ENCODE data around the gene AJM1.

DNA sequence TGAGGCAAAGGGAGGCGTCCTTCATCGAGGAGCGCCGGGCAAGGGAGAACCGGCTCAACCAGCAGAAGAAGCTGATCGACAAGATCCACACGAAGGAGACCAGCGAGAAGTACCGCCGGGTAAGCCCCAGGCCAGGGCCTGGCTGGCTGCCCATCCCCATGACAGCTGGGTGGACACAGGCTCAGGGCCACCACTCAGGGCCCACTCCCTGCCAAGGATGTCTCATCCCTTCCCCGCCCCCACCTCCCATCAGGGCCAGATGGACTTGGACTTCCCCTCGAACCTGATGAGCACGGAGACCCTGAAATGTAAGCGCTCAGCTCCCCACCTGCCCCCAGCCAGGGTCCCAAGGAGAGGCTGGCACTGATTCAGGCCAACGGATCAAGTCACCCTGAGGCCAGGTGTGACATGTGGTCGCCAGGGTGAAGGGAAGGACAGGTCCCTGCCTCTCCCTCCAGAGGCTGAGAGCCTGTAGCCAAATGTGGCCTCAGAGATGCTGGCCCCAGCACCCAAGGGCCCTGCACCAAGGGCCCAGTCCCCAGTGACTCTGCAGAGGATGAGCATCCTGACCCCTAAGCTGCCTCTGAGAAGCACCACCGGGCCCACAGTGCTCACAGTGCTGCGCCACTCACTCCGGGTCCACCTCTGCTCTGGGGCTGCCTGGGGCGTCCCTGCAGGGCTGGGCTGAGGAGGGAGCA, 37.6 kb upstream of the AJM1 start:
- TF ChIP-seq POLR2AphosphoS5 (IDR thresholded peaks at IDR 0.05; ENCODE audit: low read depth, low read length) = no peak
- no peak for TF ChIP-seq POLR2A (IDR thresholded peaks at IDR 0.05; ENCODE audit: low read depth, low read length)
